Measurements from ENCODE around the gene ITGA4. TPM values are rescaled to one million over a fixed set of nuclear protein-coding genes. Genes with fewer than 3 reads are reported as not detected.

Gene ITGA4
- total and polyA plus RNA-seq, 2 donors (not counting 1 experiment from before 2014, with no cell fraction given) = 69.2 to 169 TPM

DNA sequence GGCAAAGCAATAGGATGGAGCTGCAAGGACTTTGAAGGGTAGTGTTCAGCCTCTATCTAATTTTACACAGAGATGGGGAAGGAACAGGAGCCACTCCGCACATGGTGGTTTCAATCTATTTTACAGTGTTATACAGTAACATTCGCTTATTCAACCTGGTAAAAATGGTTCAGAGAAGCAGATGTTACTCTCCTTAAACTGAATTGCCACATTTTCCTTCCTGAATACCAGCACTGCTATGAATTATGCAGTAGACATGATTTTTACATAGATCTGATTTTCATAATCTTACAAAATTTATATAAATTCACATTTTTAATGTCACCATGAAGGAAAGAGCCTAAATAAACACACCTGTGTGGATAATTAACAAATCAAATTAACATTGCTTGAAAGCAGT, 85.0 kb downstream of the ITGA4 start:
- no peaks in the 10 kb centered on the region for H3K4me1 ChIP-seq (ENCODE audit: control insufficient read depth in 2 of 2, insufficient read depth in 2 of 2, low read length in 2 of 2)
- Mint-ChIP-seq H3K9me3 (ENCODE audit: insufficient read depth) (no peaks in the 10 kb centered on the region), H3K27me3 (no peaks in the 10 kb centered on the region), H3K4me3 (no peak overlapping the region), H3K27ac (no peak overlapping the region), H3K4me1 (no peaks in the 10 kb centered on the region)
- H3K4me2 ChIP-seq (replicated peaks; ENCODE audit: low read depth, low read length, poor library complexity, severe bottlenecking) = no peak overlapping the region
- no peaks in the 10 kb centered on the region for H3K79me2 ChIP-seq (ENCODE audit: control insufficient read depth, insufficient read depth, low read length)
- DNase-seq (no peak), ATAC-seq (ENCODE audit: low read depth) (no peak)
- TF ChIP-seq EZH2 (IDR thresholded peaks at IDR 0.05; ENCODE audit: borderline replicate concordance, insufficient read depth, low read depth, low read length, poor library complexity, severe bottlenecking) = no peak
- TF ChIP-seq, protein P1, sequence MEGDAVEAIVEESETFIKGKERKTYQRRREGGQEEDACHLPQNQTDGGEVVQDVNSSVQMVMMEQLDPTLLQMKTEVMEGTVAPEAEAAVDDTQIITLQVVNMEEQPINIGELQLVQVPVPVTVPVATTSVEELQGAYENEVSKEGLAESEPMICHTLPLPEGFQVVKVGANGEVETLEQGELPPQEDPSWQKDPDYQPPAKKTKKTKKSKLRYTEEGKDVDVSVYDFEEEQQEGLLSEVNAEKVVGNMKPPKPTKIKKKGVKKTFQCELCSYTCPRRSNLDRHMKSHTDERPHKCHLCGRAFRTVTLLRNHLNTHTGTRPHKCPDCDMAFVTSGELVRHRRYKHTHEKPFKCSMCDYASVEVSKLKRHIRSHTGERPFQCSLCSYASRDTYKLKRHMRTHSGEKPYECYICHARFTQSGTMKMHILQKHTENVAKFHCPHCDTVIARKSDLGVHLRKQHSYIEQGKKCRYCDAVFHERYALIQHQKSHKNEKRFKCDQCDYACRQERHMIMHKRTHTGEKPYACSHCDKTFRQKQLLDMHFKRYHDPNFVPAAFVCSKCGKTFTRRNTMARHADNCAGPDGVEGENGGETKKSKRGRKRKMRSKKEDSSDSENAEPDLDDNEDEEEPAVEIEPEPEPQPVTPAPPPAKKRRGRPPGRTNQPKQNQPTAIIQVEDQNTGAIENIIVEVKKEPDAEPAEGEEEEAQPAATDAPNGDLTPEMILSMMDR (IDR thresholded peaks at IDR 0.05) = no peak
- H3K4me3 ChIP-seq (ENCODE audit: control extremely low read depth in 1 of 5, extremely low read depth in 1 of 5, insufficient read depth in 1 of 5, low read depth in 2 of 5, low read length in 4 of 5) = no peak overlapping the region
- WGBS (ENCODE audit: insufficient coverage) = no CpG with 5 or more reads among the region's 2 CpGs
- ChIA-PET CTCF (no interaction called here), POLR2A (no interaction called here)
- no peaks in the 10 kb centered on the region for H3K9me3 ChIP-seq (ENCODE audit: control extremely low read depth in 1 of 3, control insufficient read depth in 2 of 3, insufficient read depth in 1 of 3, low read length in 2 of 3)
- peaks cover 1 to 31% of the 10 kb centered on the region in 2 experiments for H3K36me3 ChIP-seq (replicated peaks in 1 of 2; ENCODE audit: control extremely low read depth in 1 of 2, control insufficient read depth in 1 of 2, extremely low read depth in 1 of 2, insufficient read depth in 2 of 2, low read length in 1 of 2)
- H4K20me1 ChIP-seq (ENCODE audit: control insufficient read depth, insufficient read depth, low read length, poor library complexity, severe bottlenecking) = no peaks in the 10 kb centered on the region
- no peak overlapping the region for H3K27ac ChIP-seq (ENCODE audit: low read length in 2 of 2)
- intact Hi-C loops (cut with micrococcal nuclease) = no loop called here
- H3K27me3 ChIP-seq (replicated peaks in 1 of 4; ENCODE audit: control extremely low read depth in 1 of 4, control insufficient read depth in 3 of 4, insufficient read depth in 4 of 4, low read length in 3 of 4) = no peaks in the 10 kb centered on the region
- no peak overlapping the region for H2AFZ ChIP-seq (ENCODE audit: insufficient read depth, low read depth, low read length, poor library complexity, severe bottlenecking)
- no peak overlapping the region for H3K9ac ChIP-seq (ENCODE audit: low read length)

DNA sequence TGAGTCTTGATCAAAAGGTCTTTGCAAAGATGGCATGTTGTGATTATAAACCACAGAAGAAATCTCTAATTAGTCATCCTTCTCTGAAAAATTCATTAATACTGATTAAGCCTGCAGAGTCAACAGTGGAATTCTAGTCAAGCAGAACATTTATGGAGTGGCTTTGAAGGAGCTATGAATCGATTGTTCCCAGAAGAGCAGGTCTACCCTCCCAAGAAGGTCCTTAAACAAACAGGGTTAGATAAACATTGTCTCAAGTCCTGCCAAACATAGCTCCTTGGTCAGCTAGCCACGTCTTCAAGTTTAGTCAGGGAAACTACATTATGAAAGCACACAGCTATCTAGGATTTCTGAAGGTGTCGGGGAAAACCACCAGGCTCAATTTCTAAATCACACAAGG, 88.9 kb downstream of the ITGA4 start:
- Histone ChIP-seq H4K20me1 (ENCODE audit: control insufficient read depth, insufficient read depth, low read length, poor library complexity, severe bottlenecking) (no peaks in the 10 kb centered on the region), H2AFZ (ENCODE audit: insufficient read depth, low read depth, low read length, poor library complexity, severe bottlenecking) (no peak overlapping the region), H3K4me1 (ENCODE audit: control insufficient read depth in 2 of 2, insufficient read depth in 2 of 2, low read length in 2 of 2) (no peaks in the 10 kb centered on the region), H3K4me2 (replicated peaks; ENCODE audit: low read depth, low read length, poor library complexity, severe bottlenecking) (no peak overlapping the region), H3K9ac (ENCODE audit: low read length) (no peak overlapping the region), H3K79me2 (ENCODE audit: control insufficient read depth, insufficient read depth, low read length) (no peaks in the 10 kb centered on the region), H3K36me3 (replicated peaks in 1 of 2; ENCODE audit: control extremely low read depth in 1 of 2, control insufficient read depth in 1 of 2, extremely low read depth in 1 of 2, insufficient read depth in 2 of 2, low read length in 1 of 2) (peaks cover 0 to 1% of the 10 kb centered on the region in 2 experiments), H3K4me3 (ENCODE audit: control extremely low read depth in 1 of 5, extremely low read depth in 1 of 5, insufficient read depth in 1 of 5, low read depth in 2 of 5, low read length in 4 of 5) (no peak overlapping the region), H3K9me3 (ENCODE audit: control extremely low read depth in 1 of 3, control insufficient read depth in 2 of 3, insufficient read depth in 1 of 3, low read length in 2 of 3) (peaks cover 0 to 1% (median 0%) of the 10 kb centered on the region in 3 donors), H3K27ac (ENCODE audit: low read length in 2 of 2) (no peak overlapping the region), H3K27me3 (replicated peaks in 1 of 4; ENCODE audit: control extremely low read depth in 1 of 4, control insufficient read depth in 3 of 4, insufficient read depth in 4 of 4, low read length in 3 of 4) (no peaks in the 10 kb centered on the region)
- no peak for DNase-seq
- intact Hi-C loops (cut with micrococcal nuclease) = no loop called here
- CTCF ChIA-PET = no interaction called here
- POLR2A ChIA-PET = no interaction called here
- Mint-ChIP-seq H3K4me1 (no peaks in the 10 kb centered on the region), H3K27ac (no peak overlapping the region), H3K27me3 (no peaks in the 10 kb centered on the region), H3K9me3 (ENCODE audit: insufficient read depth) (no peaks in the 10 kb centered on the region), H3K4me3 (no peak overlapping the region)
- ATAC-seq (ENCODE audit: low read depth) = no peak
- WGBS (ENCODE audit: insufficient coverage) = 92% methylated on average over 2 of the region's 3 CpGs
- no peak for TF ChIP-seq EZH2 (IDR thresholded peaks at IDR 0.05; ENCODE audit: borderline replicate concordance, insufficient read depth, low read depth, low read length, poor library complexity, severe bottlenecking)
- TF ChIP-seq, protein P1 (IDR thresholded peaks at IDR 0.05) = no peak

Measured in B cell (primary cell).